ENCODE data around the gene NANP. TPM values are rescaled to one million over a fixed set of nuclear protein-coding genes. Genes with fewer than 3 reads are reported as not detected.
"Not testable (repeated sequence)": the region's sequence is repeated elsewhere in the genome, so short reads cannot be mapped to it uniquely, and the experiment has no call there.

NANP gene
- total RNA-seq, 3 donors from 2014 or later = 2.5 to 4.9 (median 2.6) TPM

- intact Hi-C loops (cut with DNase I, micrococcal nuclease) = no loop called here
- no peak for ATAC-seq
Observed at GRCh38 chr20:25654487-25654886, 30.7 kb upstream of the NANP start.

GRCh38 chr20:25652866-25653265 lies 29.1 kb upstream of the NANP start:
- intact Hi-C loops (cut with DNase I, micrococcal nuclease); DNase-seq; H3K36me3 ChIP-seq (ENCODE audit: low read depth); ATAC-seq; H3K4me1 ChIP-seq (ENCODE audit: low read depth); H3K9me3 ChIP-seq; H3K4me3 ChIP-seq: not testable (repeated sequence)

More at GRCh38 chr20:25654487-25654886, 30.7 kb upstream of the NANP start:
- H3K36me3 ChIP-seq (ENCODE audit: low read depth) = no peaks in the 10 kb centered on the region
- no peak overlapping the region for H3K4me3 ChIP-seq
- H3K9me3 ChIP-seq = no peaks in the 10 kb centered on the region
- no peak for TF ChIP-seq CTCF (IDR thresholded peaks at IDR 0.05)
- DNase-seq = no peak
- no peaks in the 10 kb centered on the region for H3K4me1 ChIP-seq (ENCODE audit: low read depth)

GRCh38 chr20:25644814-25645213 lies 21.0 kb upstream of the NANP start:
- Histone ChIP-seq H3K9me3 (no peaks in the 10 kb centered on the region), H3K36me3 (ENCODE audit: low read depth) (no peaks in the 10 kb centered on the region), H3K4me1 (ENCODE audit: low read depth) (no peaks in the 10 kb centered on the region), H3K4me3 (no peak overlapping the region)
- intact Hi-C loops (cut with DNase I, micrococcal nuclease) = no loop called here
- DNase-seq (no peak), ATAC-seq (no peak)
- no peak for TF ChIP-seq CTCF (IDR thresholded peaks at IDR 0.05)

- Histone ChIP-seq H3K4me1 (ENCODE audit: low read depth) (no peaks in the 10 kb centered on the region), H3K4me3 (no peak overlapping the region), H3K36me3 (ENCODE audit: low read depth) (no peaks in the 10 kb centered on the region), H3K9me3 (no peaks in the 10 kb centered on the region)
- DNase-seq = no peak
- TF ChIP-seq CTCF (IDR thresholded peaks at IDR 0.05) = no peak
- intact Hi-C loops (cut with DNase I, micrococcal nuclease) = no loop called here
- no peak for ATAC-seq
Observed at GRCh38 chr20:25643716-25644115, 19.9 kb upstream of the NANP start.

GRCh38 chr20:25637247-25637646 lies 13.4 kb upstream of the NANP start:
- Histone ChIP-seq H3K4me3 (no peak overlapping the region), H3K9me3 (peaks cover 5% of the 10 kb centered on the region), H3K4me1 (ENCODE audit: low read depth) (no peaks in the 10 kb centered on the region), H3K36me3 (ENCODE audit: low read depth) (no peaks in the 10 kb centered on the region)
- DNase-seq (no peak), ATAC-seq (no peak)
- intact Hi-C loops (cut with DNase I, micrococcal nuclease) = no loop called here
- TF ChIP-seq CTCF (IDR thresholded peaks at IDR 0.05) = no peak

- TF ChIP-seq CTCF (IDR thresholded peaks at IDR 0.05) = no peak
- no peak for ATAC-seq
Observed at GRCh38 chr20:25632940-25633790, 9.4 kb upstream of the NANP start.

GRCh38 chr20:25630615-25631014 lies 6.8 kb upstream of the NANP start:
- H3K4me1 ChIP-seq (ENCODE audit: low read depth); H3K36me3 ChIP-seq (ENCODE audit: low read depth); H3K9me3 ChIP-seq; intact Hi-C loops (cut with DNase I, micrococcal nuclease); H3K4me3 ChIP-seq; DNase-seq; ATAC-seq: not testable (repeated sequence)

More at GRCh38 chr20:25632940-25633790, 9.4 kb upstream of the NANP start:
- H3K36me3 ChIP-seq (ENCODE audit: low read depth) = no peaks in the 10 kb centered on the region
- H3K4me1 ChIP-seq (ENCODE audit: low read depth) = no peaks in the 10 kb centered on the region
- intact Hi-C loops (cut with DNase I, micrococcal nuclease) = no loop called here
- no peak for DNase-seq
- H3K4me3 ChIP-seq = no peak overlapping the region
- H3K9me3 ChIP-seq = peaks cover 5% of the 10 kb centered on the region

Data from mucosa of descending colon (tissue), 3 donors.